T-helper 2 cell treated with Interferon-gamma antibody and Interleukin-4, amounts not matched to agents 5 μg/mL and 100 μg/mL, for 36 hours (primary cell): ENCODE results near the gene TOP3B.

ENCODE experiments used
- DNase-seq: peaks from one replicate; pipeline ENCODE4 v3.0.0; 2021; ENCODE audit warnings: low spot score
- H3K27ac Mint-ChIP-seq: one replicate; pipeline ENCODE4 v1.8.0; 2021; ENCODE audit warnings: mild to moderate bottlenecking, mixed read lengths
- H3K27me3 Mint-ChIP-seq: one replicate; pipeline ENCODE4 v1.8.0; 2021; ENCODE audit warnings: low read depth, mixed read lengths
- H3K36me3 Mint-ChIP-seq: one replicate; pipeline ENCODE4 v1.8.0; 2021; ENCODE audit warnings: low read depth, mixed read lengths
- H3K4me1 Mint-ChIP-seq: one replicate; pipeline ENCODE4 v1.8.0; 2021; ENCODE audit warnings: low read depth, mixed read lengths
- H3K4me3 Mint-ChIP-seq: one replicate; pipeline ENCODE4 v1.8.0; 2022; ENCODE audit warnings: mild to moderate bottlenecking, moderate library complexity, mixed read lengths
- H3K9me3 Mint-ChIP-seq: one replicate; pipeline ENCODE4 v1.8.0; 2021; ENCODE audit warnings: mixed read lengths

Gene TOP3B

GRCh38 chr22:21933413-21933812, 49.2 kb downstream of the TOP3B start:
- Mint-ChIP-seq H3K27ac (no peak overlapping the region), H3K4me1 (peaks cover 8% of the 10 kb centered on the region), H3K4me3 (no peak overlapping the region), H3K9me3 (no peaks in the 10 kb centered on the region), H3K36me3 (no peaks in the 10 kb centered on the region), H3K27me3 (no peaks in the 10 kb centered on the region)
- DNase-seq = no peak

GRCh38 chr22:21932347-21932746, 50.2 kb downstream of the TOP3B start:
- no peaks in the 10 kb centered on the region for H3K36me3 Mint-ChIP-seq
- no peaks in the 10 kb centered on the region for H3K27me3 Mint-ChIP-seq
- H3K9me3 Mint-ChIP-seq = no peaks in the 10 kb centered on the region
- H3K4me3 Mint-ChIP-seq = no peak overlapping the region
- no peak for DNase-seq
- peaks cover 2% of the 10 kb centered on the region for H3K4me1 Mint-ChIP-seq
- H3K27ac Mint-ChIP-seq = no peak overlapping the region

- no peaks in the 10 kb centered on the region for H3K4me1 Mint-ChIP-seq
- H3K4me3 Mint-ChIP-seq = no peak overlapping the region
- no peaks in the 10 kb centered on the region for H3K9me3 Mint-ChIP-seq
- no peaks in the 10 kb centered on the region for H3K36me3 Mint-ChIP-seq
- DNase-seq = no peak
- H3K27me3 Mint-ChIP-seq = no peaks in the 10 kb centered on the region
- H3K27ac Mint-ChIP-seq = no peak overlapping the region
Measured at GRCh38 chr22:21931056-21931455, 51.5 kb downstream of the TOP3B start.

GRCh38 chr22:21929253-21929652, 53.3 kb downstream of the TOP3B start:
- no peak for DNase-seq
- Mint-ChIP-seq H3K4me3 (no peak overlapping the region), H3K36me3 (no peaks in the 10 kb centered on the region), H3K27me3 (no peaks in the 10 kb centered on the region), H3K27ac (no peak overlapping the region), H3K4me1 (no peaks in the 10 kb centered on the region), H3K9me3 (no peaks in the 10 kb centered on the region)

- Mint-ChIP-seq H3K36me3 (no peaks in the 10 kb centered on the region), H3K4me3 (no peak overlapping the region), H3K4me1 (no peaks in the 10 kb centered on the region), H3K27ac (no peak overlapping the region), H3K9me3 (no peaks in the 10 kb centered on the region), H3K27me3 (no peaks in the 10 kb centered on the region)
- DNase-seq = no peak
Measured at GRCh38 chr22:21928048-21928447, 54.5 kb downstream of the TOP3B start.

- Mint-ChIP-seq H3K9me3 (no peaks in the 10 kb centered on the region), H3K27ac (peak overlapping the region; percentile 4), H3K4me3 (no peak overlapping the region), H3K27me3 (no peaks in the 10 kb centered on the region), H3K36me3 (no peaks in the 10 kb centered on the region), H3K4me1 (no peaks in the 10 kb centered on the region)
- DNase-seq = no peak
Measured at GRCh38 chr22:21927174-21927823, 55.3 kb downstream of the TOP3B start.

GRCh38 chr22:21926728-21927127, 55.9 kb downstream of the TOP3B start:
- H3K4me3 Mint-ChIP-seq = no peak overlapping the region
- no peak overlapping the region for H3K27ac Mint-ChIP-seq
- H3K4me1 Mint-ChIP-seq = no peaks in the 10 kb centered on the region
- no peaks in the 10 kb centered on the region for H3K9me3 Mint-ChIP-seq
- no peaks in the 10 kb centered on the region for H3K36me3 Mint-ChIP-seq
- H3K27me3 Mint-ChIP-seq = no peaks in the 10 kb centered on the region
- DNase-seq = no peak

GRCh38 chr22:21923163-21923561, 59.4 kb downstream of the TOP3B start:
- no peak for DNase-seq
- Mint-ChIP-seq H3K4me3 (no peak overlapping the region), H3K27me3 (no peaks in the 10 kb centered on the region), H3K36me3 (no peaks in the 10 kb centered on the region), H3K4me1 (no peaks in the 10 kb centered on the region), H3K9me3 (no peaks in the 10 kb centered on the region), H3K27ac (no peak overlapping the region)

- DNase-seq = no peak
- Mint-ChIP-seq H3K27me3 (no peaks in the 10 kb centered on the region), H3K9me3 (no peaks in the 10 kb centered on the region), H3K4me3 (no peak overlapping the region), H3K36me3 (no peaks in the 10 kb centered on the region), H3K4me1 (no peaks in the 10 kb centered on the region), H3K27ac (no peak overlapping the region)
Measured at GRCh38 chr22:21922370-21923162, 60.0 kb downstream of the TOP3B start.

GRCh38 chr22:21921729-21922128, 60.9 kb downstream of the TOP3B start:
- Mint-ChIP-seq H3K4me1 (no peaks in the 10 kb centered on the region), H3K36me3 (no peaks in the 10 kb centered on the region), H3K27me3 (no peaks in the 10 kb centered on the region), H3K4me3 (no peak overlapping the region), H3K9me3 (no peaks in the 10 kb centered on the region), H3K27ac (no peak overlapping the region)
- DNase-seq = no peak

GRCh38 chr22:21921184-21921721, 61.3 kb downstream of the TOP3B start:
- no peak for DNase-seq
- Mint-ChIP-seq H3K27ac (no peak overlapping the region), H3K9me3 (no peaks in the 10 kb centered on the region), H3K4me3 (no peak overlapping the region), H3K4me1 (no peaks in the 10 kb centered on the region), H3K27me3 (no peaks in the 10 kb centered on the region), H3K36me3 (no peaks in the 10 kb centered on the region)

- no peaks in the 10 kb centered on the region for H3K36me3 Mint-ChIP-seq
Measured at GRCh38 chr22:21920341-21921183, 62.0 kb downstream of the TOP3B start.

GRCh38 chr22:21919526-21920307, 62.9 kb downstream of the TOP3B start:
- H3K4me3 Mint-ChIP-seq = no peak overlapping the region
- no peaks in the 10 kb centered on the region for H3K36me3 Mint-ChIP-seq
- no peak overlapping the region for H3K27ac Mint-ChIP-seq
- DNase-seq = no peak
- H3K27me3 Mint-ChIP-seq = no peaks in the 10 kb centered on the region
- H3K9me3 Mint-ChIP-seq = no peaks in the 10 kb centered on the region
- no peaks in the 10 kb centered on the region for H3K4me1 Mint-ChIP-seq

More at GRCh38 chr22:21920341-21921183, 62.0 kb downstream of the TOP3B start:
- Mint-ChIP-seq H3K4me1 (no peaks in the 10 kb centered on the region), H3K9me3 (no peaks in the 10 kb centered on the region), H3K4me3 (no peak overlapping the region), H3K27me3 (no peaks in the 10 kb centered on the region), H3K27ac (no peak overlapping the region)
- DNase-seq = no peak
